Measurements from ENCODE around the gene TRAPPC10. TPM values are rescaled to one million over a fixed set of nuclear protein-coding genes. Genes with fewer than 3 reads are reported as not detected.
A peak's percentile ranks its signal among the peaks of the same experiment; 100 is the strongest.

TRAPPC10 gene
- total RNA-seq, 1 experiment from 2014 or later = 32.9 TPM

GRCh38 chr21:44012474-44013379 lies 618 bp downstream of the TRAPPC10 start:
- no peak overlapping the region for H3K56ac ChIP-seq (ENCODE audit: insufficient read length, low read depth, low read length)
- H3K4me1 ChIP-seq (ENCODE audit: insufficient read depth, low read length) = no peaks in the 10 kb centered on the region
- peak; percentile 71 for TF ChIP-seq CTCF (conservative IDR thresholded peaks at IDR 0.05)
- peak overlapping the region; percentile 86 to 87 for H3K4me3 Mint-ChIP-seq
- H3K18ac ChIP-seq (ENCODE audit: insufficient read length, low read depth, low read length) = no peak overlapping the region
- H2BK120ac ChIP-seq (ENCODE audit: low read depth, low read length, poor library complexity, severe bottlenecking) = no peak overlapping the region
- peaks cover 2% of the 10 kb centered on the region for H3K79me1 ChIP-seq (ENCODE audit: insufficient read depth, low read depth, low read length, poor library complexity, severe bottlenecking)
- H2BK5ac ChIP-seq (ENCODE audit: insufficient read length, low read length) = no peak overlapping the region
- no peaks in the 10 kb centered on the region for H3K27me3 Mint-ChIP-seq (ENCODE audit: low read depth)
- H4K5ac ChIP-seq (ENCODE audit: insufficient read length, low read depth, low read length) = no peak overlapping the region
- no peaks in the 10 kb centered on the region for H4K20me1 ChIP-seq (ENCODE audit: control insufficient read depth, insufficient read depth, insufficient read length)
- no peak overlapping the region for H3T11ph ChIP-seq (ENCODE audit: low read length)
- H3K4me1 Mint-ChIP-seq = peaks cover 28% of the 10 kb centered on the region in 2 experiments
- H3K27me3 ChIP-seq (ENCODE audit: insufficient read depth, low read length) = no peaks in the 10 kb centered on the region
- peak overlapping the region; percentile 72 for H3K9ac ChIP-seq (ENCODE audit: extremely low read depth, insufficient read length, low read length)
- H3K9me3 Mint-ChIP-seq = no peaks in the 10 kb centered on the region; a peak in 2 of 5 replicates
- peaks cover 30% of the 10 kb centered on the region; the same call in 1 of the 2 replicates for H3K79me2 ChIP-seq (ENCODE audit: insufficient read depth, low read length)
- no peak overlapping the region for H2BK12ac ChIP-seq (ENCODE audit: insufficient read length, low read depth, low read length)
- peak overlapping the region; percentile 83 for H3K4me2 ChIP-seq (ENCODE audit: insufficient read depth, insufficient read length, low read length)
- no peak overlapping the region for H3K23ac ChIP-seq (ENCODE audit: insufficient read length, low read depth, low read length)
- no peak overlapping the region for H3K4ac ChIP-seq (ENCODE audit: low read depth, low read length)
- H3K23me2 ChIP-seq (ENCODE audit: insufficient read length, low read depth, low read length, poor library complexity, severe bottlenecking) = peaks cover 6% of the 10 kb centered on the region
- H2AK5ac ChIP-seq (ENCODE audit: insufficient read length, low read length) = no peak overlapping the region
- DNase-seq = peak; percentile 86
- H2BK15ac ChIP-seq (ENCODE audit: low read depth, low read length) = no peak overlapping the region
- H3K36me3 Mint-ChIP-seq (ENCODE audit: insufficient read depth in 1 of 3, low read depth in 3 of 3) = no peaks in the 10 kb centered on the region; a peak in 1 of 7 replicates
- no CpG with 5 or more reads among the region's 87 CpGs for WGBS (ENCODE audit: extremely low coverage, insufficient read length, low lambda C conversion rate)
- H3K27ac ChIP-seq (ENCODE audit: insufficient read length, low read depth, low read length) = no peak overlapping the region
- H3K9me3 ChIP-seq (ENCODE audit: control insufficient read depth, low read depth, low read length) = no peaks in the 10 kb centered on the region
- H3K27ac Mint-ChIP-seq = peak overlapping the region; percentile 88 to 92 (median 89)
- H4K91ac ChIP-seq (ENCODE audit: insufficient read length, low read depth, low read length) = no peak overlapping the region
- no peak overlapping the region for H2BK20ac ChIP-seq (ENCODE audit: low read depth, low read length, poor library complexity, severe bottlenecking)
- no peak overlapping the region for H4K8ac ChIP-seq (replicated peaks; ENCODE audit: insufficient read length, low read depth, low read length)
- no peak overlapping the region for H2AFZ ChIP-seq (ENCODE audit: low read length)
- H3K14ac ChIP-seq (ENCODE audit: insufficient read depth, low read length) = peak overlapping the region; percentile 49

Measured in H9 (cell line).